Ishikawa (cell line): ENCODE results near the gene ZNF556.

Experiments used
- CEBPB ChIP-seq: IDR thresholded peaks from 2 replicates; pipeline ENCODE4 v1.6.1; 2012
- CREB1 ChIP-seq: IDR thresholded peaks from 2 replicates; pipeline ENCODE4 v1.6.1; 2012; ENCODE audit warnings: low read depth
- EGR1 ChIP-seq: IDR thresholded peaks from 2 replicates; pipeline ENCODE4 v1.6.1; 2012
- EP300 ChIP-seq: IDR thresholded peaks from 2 replicates; pipeline ENCODE4 v1.6.1; 2012; ENCODE audit warnings: borderline replicate concordance
- REST ChIP-seq: IDR thresholded peaks from 2 replicates; pipeline ENCODE4 v1.6.1; 2012; ENCODE audit warnings: low read depth, mild to moderate bottlenecking
- TAF1 ChIP-seq: IDR thresholded peaks from 2 replicates; pipeline ENCODE4 v1.6.1; 2012; ENCODE audit warnings: low read depth, mild to moderate bottlenecking
- TEAD4 ChIP-seq: IDR thresholded peaks from 2 replicates; pipeline ENCODE4 v1.6.1; 2012
- USF1 ChIP-seq: IDR thresholded peaks from 2 replicates; pipeline ENCODE4 v1.6.1; 2012
- YY1 ChIP-seq: IDR thresholded peaks from 2 replicates; pipeline ENCODE4 v1.6.1; 2012; ENCODE audit warnings: low read depth
- TF ChIP-seq, protein P1 (sequence below): IDR thresholded peaks from 2 replicates; pipeline ENCODE4 v1.6.1; 2012

DNA sequence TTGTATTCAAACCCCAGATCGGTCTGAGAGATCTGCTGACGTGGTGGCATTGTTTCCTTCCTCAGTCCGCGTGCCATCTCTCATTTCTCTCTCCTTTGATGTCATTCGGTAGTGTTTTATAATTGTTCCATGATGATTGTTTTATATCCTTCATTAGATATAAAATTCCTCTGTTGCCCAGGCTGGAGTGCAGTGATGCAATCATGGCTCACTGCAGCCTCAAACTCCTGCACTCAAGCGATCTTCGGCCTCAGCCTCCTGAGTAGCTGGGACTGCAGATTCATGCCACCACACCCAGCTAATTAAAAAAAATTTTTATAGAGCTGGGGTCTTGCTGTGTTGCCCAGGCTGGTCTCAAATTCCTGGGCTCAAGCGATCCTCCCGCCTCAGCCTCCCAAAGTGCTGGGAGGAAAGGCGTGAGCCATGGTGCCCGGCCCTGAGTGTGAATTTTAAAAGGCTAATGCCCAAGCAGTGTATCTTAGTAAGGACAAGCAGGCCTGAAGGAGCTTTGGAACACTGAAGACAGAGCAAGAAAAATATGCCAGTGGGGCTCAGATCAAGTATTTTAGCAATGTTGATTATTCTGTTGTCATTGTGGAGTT, 38.9 kb downstream of the ZNF556 start:
- TF ChIP-seq REST (no peak), CEBPB (no peak), EGR1 (no peak), YY1 (no peak), TAF1 (no peak), CREB1 (no peak), TEAD4 (no peak), EP300 (no peak), USF1 (no peak)
- TF ChIP-seq, protein P1, sequence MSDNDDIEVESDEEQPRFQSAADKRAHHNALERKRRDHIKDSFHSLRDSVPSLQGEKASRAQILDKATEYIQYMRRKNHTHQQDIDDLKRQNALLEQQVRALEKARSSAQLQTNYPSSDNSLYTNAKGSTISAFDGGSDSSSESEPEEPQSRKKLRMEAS, result no peak
